Activated naive CD8-positive, alpha-beta T cell treated with anti-CD3 and anti-CD28 coated beads, Interleukin-2, amount 50 U/mL, for 24 hours (primary cell): ENCODE data around the gene FEZF1.
"Not testable (repeated sequence)": the region's sequence is repeated elsewhere in the genome, so short reads cannot be mapped to it uniquely, and the experiment has no call there.

Source experiments
- ATAC-seq: fragments of 150-1000 bp; cut with Tn5 transposase; one replicate; pipeline ENCODE4 v1.10.0; 2021
- DNase-seq: peaks from one replicate; pipeline ENCODE4 v3.0.0; 2021
- H3K27ac Mint-ChIP-seq: one replicate; pipeline ENCODE4 v1.8.0; 2021; ENCODE audit warnings: mild to moderate bottlenecking, mixed read lengths
- H3K27me3 Mint-ChIP-seq: one replicate; pipeline ENCODE4 v1.8.0; 2021; ENCODE audit warnings: mixed read lengths
- H3K36me3 Mint-ChIP-seq: one replicate; pipeline ENCODE4 v1.8.0; 2021; ENCODE audit warnings: low read depth, mixed read lengths
- H3K4me1 Mint-ChIP-seq: one replicate; pipeline ENCODE4 v1.8.0; 2021; ENCODE audit warnings: mixed read lengths
- H3K4me3 Mint-ChIP-seq: one replicate; pipeline ENCODE4 v1.8.0; 2021; ENCODE audit warnings: mild to moderate bottlenecking, moderate library complexity, mixed read lengths
- H3K9me3 Mint-ChIP-seq: one replicate; pipeline ENCODE4 v1.8.0; 2021; ENCODE audit warnings: mixed read lengths

FEZF1 gene

GRCh38 chr7:122301858-122302760 lies 2.4 kb downstream of the FEZF1 start:
- DNase-seq (no peak), ATAC-seq (no peak)
- Mint-ChIP-seq H3K4me1 (peaks cover 1% of the 10 kb centered on the region), H3K36me3 (peaks cover 6% of the 10 kb centered on the region), H3K27me3 (peaks cover 83% of the 10 kb centered on the region), H3K27ac (no peak overlapping the region), H3K9me3 (peaks cover 10% of the 10 kb centered on the region), H3K4me3 (no peak overlapping the region)

- H3K9me3 Mint-ChIP-seq = peaks cover 10% of the 10 kb centered on the region
- H3K27ac Mint-ChIP-seq = no peak overlapping the region
- H3K4me3 Mint-ChIP-seq = no peak overlapping the region
- peaks cover 76% of the 10 kb centered on the region for H3K27me3 Mint-ChIP-seq
- H3K4me1 Mint-ChIP-seq = peaks cover 1% of the 10 kb centered on the region
- peaks cover 4% of the 10 kb centered on the region for H3K36me3 Mint-ChIP-seq
- ATAC-seq = no peak
- no peak for DNase-seq
Measured at GRCh38 chr7:122300956-122301833, 3.4 kb downstream of the FEZF1 start.

GRCh38 chr7:122300211-122300932 lies 4.2 kb downstream of the FEZF1 start:
- peaks cover 4% of the 10 kb centered on the region for H3K36me3 Mint-ChIP-seq

GRCh38 chr7:122299624-122300210 lies 4.8 kb downstream of the FEZF1 start:
- Mint-ChIP-seq H3K27ac (no peak overlapping the region), H3K36me3 (peaks cover 4% of the 10 kb centered on the region), H3K4me3 (no peak overlapping the region), H3K27me3 (peaks cover 63% of the 10 kb centered on the region), H3K4me1 (peaks cover 1% of the 10 kb centered on the region), H3K9me3 (peaks cover 10% of the 10 kb centered on the region)
- ATAC-seq (no peak), DNase-seq (no peak)

More at GRCh38 chr7:122300211-122300932, 4.2 kb downstream of the FEZF1 start:
- DNase-seq (no peak), ATAC-seq (peak; percentile 10)
- H3K27ac Mint-ChIP-seq = no peak overlapping the region
- H3K4me1 Mint-ChIP-seq = peaks cover 1% of the 10 kb centered on the region
- H3K4me3 Mint-ChIP-seq = no peak overlapping the region
- peaks cover 68% of the 10 kb centered on the region for H3K27me3 Mint-ChIP-seq
- peaks cover 10% of the 10 kb centered on the region for H3K9me3 Mint-ChIP-seq

GRCh38 chr7:122298618-122299017 lies 5.9 kb downstream of the FEZF1 start:
- no peak overlapping the region for H3K4me3 Mint-ChIP-seq
- H3K9me3 Mint-ChIP-seq = peaks cover 10% of the 10 kb centered on the region
- peaks cover 1% of the 10 kb centered on the region for H3K4me1 Mint-ChIP-seq
- ATAC-seq (no peak), DNase-seq (no peak)
- H3K36me3 Mint-ChIP-seq = peaks cover 4% of the 10 kb centered on the region
- peaks cover 54% of the 10 kb centered on the region for H3K27me3 Mint-ChIP-seq
- no peak overlapping the region for H3K27ac Mint-ChIP-seq

- ATAC-seq (no peak), DNase-seq (no peak)
- Mint-ChIP-seq H3K36me3 (peaks cover 2% of the 10 kb centered on the region), H3K4me1 (no peaks in the 10 kb centered on the region), H3K27me3 (peaks cover 50% of the 10 kb centered on the region), H3K27ac (no peak overlapping the region), H3K4me3 (no peak overlapping the region), H3K9me3 (peaks cover 10% of the 10 kb centered on the region)
Measured at GRCh38 chr7:122298131-122298530, 6.4 kb downstream of the FEZF1 start.

GRCh38 chr7:122291189-122291588 lies 13.4 kb downstream of the FEZF1 start:
- Mint-ChIP-seq H3K36me3 (no peaks in the 10 kb centered on the region), H3K4me1 (no peaks in the 10 kb centered on the region), H3K9me3 (peaks cover 9% of the 10 kb centered on the region), H3K4me3 (no peak overlapping the region), H3K27me3 (peaks cover 2% of the 10 kb centered on the region), H3K27ac (no peak overlapping the region)
- ATAC-seq (no peak), DNase-seq (no peak)

GRCh38 chr7:122290476-122290875 lies 14.1 kb downstream of the FEZF1 start:
- Mint-ChIP-seq H3K9me3 (peaks cover 9% of the 10 kb centered on the region), H3K4me3 (no peak overlapping the region), H3K4me1 (no peaks in the 10 kb centered on the region), H3K27me3 (peaks cover 2% of the 10 kb centered on the region), H3K27ac (no peak overlapping the region), H3K36me3 (no peaks in the 10 kb centered on the region)
- DNase-seq = no peak
- ATAC-seq = no peak

- H3K9me3 Mint-ChIP-seq = peaks cover 9% of the 10 kb centered on the region
- ATAC-seq (no peak), DNase-seq (no peak)
- H3K27ac Mint-ChIP-seq = no peak overlapping the region
- H3K4me3 Mint-ChIP-seq = no peak overlapping the region
- no peaks in the 10 kb centered on the region for H3K4me1 Mint-ChIP-seq
- peaks cover 2% of the 10 kb centered on the region for H3K27me3 Mint-ChIP-seq
- H3K36me3 Mint-ChIP-seq = no peaks in the 10 kb centered on the region
Measured at GRCh38 chr7:122289426-122289825, 15.1 kb downstream of the FEZF1 start.

- not testable (repeated sequence) for H3K27ac Mint-ChIP-seq, H3K9me3 Mint-ChIP-seq, H3K4me3 Mint-ChIP-seq, ATAC-seq, H3K27me3 Mint-ChIP-seq, DNase-seq, H3K4me1 Mint-ChIP-seq, H3K36me3 Mint-ChIP-seq
Measured at GRCh38 chr7:122284608-122285007, 19.9 kb downstream of the FEZF1 start.

GRCh38 chr7:122273117-122273516 lies 31.4 kb downstream of the FEZF1 start:
- no peaks in the 10 kb centered on the region for H3K36me3 Mint-ChIP-seq
- H3K27ac Mint-ChIP-seq = no peak overlapping the region
- no peaks in the 10 kb centered on the region for H3K4me1 Mint-ChIP-seq
- H3K27me3 Mint-ChIP-seq = no peaks in the 10 kb centered on the region
- DNase-seq = no peak
- no peaks in the 10 kb centered on the region for H3K9me3 Mint-ChIP-seq
- ATAC-seq = no peak
- H3K4me3 Mint-ChIP-seq = no peak overlapping the region

GRCh38 chr7:122269241-122269640 lies 35.3 kb downstream of the FEZF1 start:
- H3K36me3 Mint-ChIP-seq = no peaks in the 10 kb centered on the region
- ATAC-seq = no peak
- H3K4me1 Mint-ChIP-seq = no peaks in the 10 kb centered on the region
- H3K27ac Mint-ChIP-seq = no peak overlapping the region
- H3K27me3 Mint-ChIP-seq = no peaks in the 10 kb centered on the region
- no peak for DNase-seq
- peaks cover 4% of the 10 kb centered on the region for H3K9me3 Mint-ChIP-seq
- no peak overlapping the region for H3K4me3 Mint-ChIP-seq

GRCh38 chr7:122268101-122268500 lies 36.4 kb downstream of the FEZF1 start:
- no peak for ATAC-seq
- Mint-ChIP-seq H3K36me3 (no peaks in the 10 kb centered on the region), H3K27me3 (no peaks in the 10 kb centered on the region), H3K4me3 (no peak overlapping the region), H3K27ac (no peak overlapping the region), H3K4me1 (no peaks in the 10 kb centered on the region), H3K9me3 (peaks cover 4% of the 10 kb centered on the region)
- no peak for DNase-seq

- no peak for ATAC-seq
Measured at GRCh38 chr7:122262246-122262645, 42.3 kb downstream of the FEZF1 start.

More at GRCh38 chr7:122262246-122262645, 42.3 kb downstream of the FEZF1 start:
- DNase-seq = no peak
- peaks cover 2% of the 10 kb centered on the region for H3K27me3 Mint-ChIP-seq
- peaks cover 4% of the 10 kb centered on the region for H3K9me3 Mint-ChIP-seq
- no peak overlapping the region for H3K27ac Mint-ChIP-seq
- H3K4me3 Mint-ChIP-seq = no peak overlapping the region
- no peaks in the 10 kb centered on the region for H3K36me3 Mint-ChIP-seq
- H3K4me1 Mint-ChIP-seq = no peaks in the 10 kb centered on the region
